Measurements from ENCODE around the gene ADAMTSL3. TPM values are rescaled to one million over a fixed set of nuclear protein-coding genes. Genes with fewer than 3 reads are reported as not detected.

The ADAMTSL3 gene
- total RNA-seq, 1 donor from 2014 or later, result 2.4 TPM

GRCh38 chr15:83854321-83854720 lies 200.4 kb downstream of the ADAMTSL3 start:
- peaks cover 3% of the 10 kb centered on the region for H3K4me1 ChIP-seq (ENCODE audit: insufficient read depth, low read length)
- FAIRE-seq (no peak), DNase-seq (ENCODE audit: low read depth) (no peak)
- H3K36me3 ChIP-seq (ENCODE audit: insufficient read depth, low read length), result no peaks in the 10 kb centered on the region
- no peaks in the 10 kb centered on the region for H3K9me3 Mint-ChIP-seq (ENCODE audit: unreplicated experiment)
- H3K4me3 ChIP-seq (ENCODE audit: insufficient read depth, low read depth, low read length), result no peak overlapping the region
- no peak overlapping the region for H3K9ac ChIP-seq (ENCODE audit: low read length)
- H3K36me3 Mint-ChIP-seq (ENCODE audit: low read depth, unreplicated experiment), result no peaks in the 10 kb centered on the region
- no peaks in the 10 kb centered on the region for H3K9me3 ChIP-seq (ENCODE audit: insufficient read depth, low read depth, low read length)
- H3K4me2 ChIP-seq (ENCODE audit: low read length), result no peak overlapping the region
- H4K20me1 ChIP-seq (ENCODE audit: insufficient read depth, low read length), result no peaks in the 10 kb centered on the region
- no peaks in the 10 kb centered on the region for H3K27me3 ChIP-seq (ENCODE audit: insufficient read depth, low read length)
- no peak overlapping the region for H3K27ac ChIP-seq (ENCODE audit: low read depth, low read length)
- H3K27me3 Mint-ChIP-seq (ENCODE audit: low read depth, unreplicated experiment), result no peaks in the 10 kb centered on the region
- H2AFZ ChIP-seq (ENCODE audit: low read depth, low read length), result no peak overlapping the region
- H3K4me3 Mint-ChIP-seq (ENCODE audit: unreplicated experiment), result no peak overlapping the region
- TF ChIP-seq EZH2 (IDR thresholded peaks at IDR 0.05; ENCODE audit: insufficient read depth, low read length) (no peak), CTCF (IDR thresholded peaks at IDR 0.05; ENCODE audit: insufficient read depth, low read depth, low read length) (no peak)
- H3K79me2 ChIP-seq (ENCODE audit: insufficient read depth, low read length), result no peaks in the 10 kb centered on the region
- H3K27ac Mint-ChIP-seq (ENCODE audit: unreplicated experiment), result no peak overlapping the region
- peaks cover 1% of the 10 kb centered on the region for H3K4me1 Mint-ChIP-seq (ENCODE audit: low read depth, unreplicated experiment)

DNA sequence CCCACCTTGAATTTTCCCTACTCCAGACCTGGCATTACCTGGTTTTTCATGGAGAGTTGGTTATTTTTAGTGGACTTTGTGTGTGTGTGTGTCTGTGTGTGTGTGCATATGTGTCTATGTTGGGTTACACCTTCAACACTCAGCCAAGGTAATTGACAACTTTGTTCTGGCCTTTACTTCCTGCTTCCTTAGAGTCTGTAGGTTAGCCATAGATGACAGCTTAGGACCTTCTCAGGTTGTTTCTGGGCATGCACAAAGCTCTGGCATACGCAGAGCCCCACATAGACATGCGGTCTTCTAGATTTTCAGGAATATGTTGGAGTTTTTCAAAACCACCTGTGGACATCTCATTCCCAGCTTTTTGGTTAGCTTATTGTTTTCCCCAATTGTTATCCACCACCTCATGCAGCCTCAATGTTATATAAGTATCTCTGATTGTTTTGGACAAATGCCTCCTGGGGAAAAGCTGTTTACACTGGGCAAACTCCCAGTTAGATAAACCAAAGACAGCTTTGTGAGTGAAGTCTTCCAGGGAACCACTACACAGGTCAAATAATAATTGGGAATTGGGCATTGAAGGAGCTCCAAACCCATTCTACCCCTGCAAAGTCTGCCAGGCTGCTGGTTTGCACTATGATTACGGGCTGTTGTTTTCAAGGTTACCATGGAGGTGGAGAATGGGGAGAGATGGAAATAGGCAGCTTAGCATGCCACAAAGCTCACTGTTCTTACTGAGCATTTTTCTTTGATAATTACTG lies 201.2 kb downstream of the ADAMTSL3 start:
- Histone ChIP-seq H3K27ac (ENCODE audit: low read depth, low read length) (no peak overlapping the region), H3K4me3 (ENCODE audit: insufficient read depth, low read depth, low read length) (no peak overlapping the region), H3K9ac (ENCODE audit: low read length) (no peak overlapping the region), H3K27me3 (ENCODE audit: insufficient read depth, low read length) (no peaks in the 10 kb centered on the region), H2AFZ (ENCODE audit: low read depth, low read length) (no peak overlapping the region), H4K20me1 (ENCODE audit: insufficient read depth, low read length) (no peaks in the 10 kb centered on the region), H3K79me2 (ENCODE audit: insufficient read depth, low read length) (no peaks in the 10 kb centered on the region), H3K9me3 (ENCODE audit: insufficient read depth, low read depth, low read length) (no peaks in the 10 kb centered on the region), H3K36me3 (ENCODE audit: insufficient read depth, low read length) (no peaks in the 10 kb centered on the region), H3K4me1 (ENCODE audit: insufficient read depth, low read length) (peaks cover 3% of the 10 kb centered on the region), H3K4me2 (ENCODE audit: low read length) (no peak overlapping the region)
- FAIRE-seq, result no peak
- DNase-seq (ENCODE audit: low read depth), result no peak
- Mint-ChIP-seq H3K9me3 (ENCODE audit: unreplicated experiment) (peaks cover 2% of the 10 kb centered on the region), H3K27me3 (ENCODE audit: low read depth, unreplicated experiment) (no peaks in the 10 kb centered on the region), H3K4me1 (ENCODE audit: low read depth, unreplicated experiment) (no peaks in the 10 kb centered on the region), H3K27ac (ENCODE audit: unreplicated experiment) (no peak overlapping the region), H3K36me3 (ENCODE audit: low read depth, unreplicated experiment) (no peaks in the 10 kb centered on the region), H3K4me3 (ENCODE audit: unreplicated experiment) (no peak overlapping the region)
- TF ChIP-seq EZH2 (IDR thresholded peaks at IDR 0.05; ENCODE audit: insufficient read depth, low read length) (no peak), CTCF (IDR thresholded peaks at IDR 0.05; ENCODE audit: insufficient read depth, low read depth, low read length) (no peak)

DNA sequence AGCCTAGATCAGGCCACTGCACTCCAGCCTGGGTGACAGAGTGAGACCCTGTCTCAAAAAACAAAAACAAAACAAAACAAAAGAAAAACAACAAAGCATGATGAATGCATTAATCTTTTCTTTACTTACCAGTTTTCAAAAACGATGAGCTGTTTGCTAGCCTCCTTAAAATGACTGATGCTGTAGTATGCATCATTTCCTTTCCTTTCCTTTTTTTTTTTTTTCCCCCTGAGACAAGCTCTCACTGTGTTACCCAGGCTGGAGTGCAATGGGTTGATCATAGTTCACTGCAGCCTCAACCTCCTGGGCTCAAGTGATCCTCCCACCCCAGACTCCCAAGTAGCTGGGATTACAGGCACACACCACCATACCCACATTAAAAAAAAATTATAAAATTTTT lies 202.0 kb downstream of the ADAMTSL3 start:
- FAIRE-seq, result no peak
- no peaks in the 10 kb centered on the region for H4K20me1 ChIP-seq (ENCODE audit: insufficient read depth, low read length)

More for the DNA sequence above, 202.0 kb downstream of the ADAMTSL3 start:
- no peak overlapping the region for H3K4me2 ChIP-seq (ENCODE audit: low read length)
- peaks cover 3% of the 10 kb centered on the region for H3K4me1 ChIP-seq (ENCODE audit: insufficient read depth, low read length)
- H3K4me3 Mint-ChIP-seq (ENCODE audit: unreplicated experiment), result no peak overlapping the region
- H3K36me3 Mint-ChIP-seq (ENCODE audit: low read depth, unreplicated experiment), result no peaks in the 10 kb centered on the region
- no peaks in the 10 kb centered on the region for H3K4me1 Mint-ChIP-seq (ENCODE audit: low read depth, unreplicated experiment)
- H3K27ac ChIP-seq (ENCODE audit: low read depth, low read length), result no peak overlapping the region
- H3K79me2 ChIP-seq (ENCODE audit: insufficient read depth, low read length), result no peaks in the 10 kb centered on the region
- no peak overlapping the region for H3K27ac Mint-ChIP-seq (ENCODE audit: unreplicated experiment)
- peaks cover 4% of the 10 kb centered on the region for H3K9me3 Mint-ChIP-seq (ENCODE audit: unreplicated experiment)
- no peak overlapping the region for H3K4me3 ChIP-seq (ENCODE audit: insufficient read depth, low read depth, low read length)
- DNase-seq (ENCODE audit: low read depth), result no peak
- no peak overlapping the region for H3K9ac ChIP-seq (ENCODE audit: low read length)
- no peaks in the 10 kb centered on the region for H3K27me3 Mint-ChIP-seq (ENCODE audit: low read depth, unreplicated experiment)
- no peak for TF ChIP-seq EZH2 (IDR thresholded peaks at IDR 0.05; ENCODE audit: insufficient read depth, low read length)
- TF ChIP-seq CTCF (IDR thresholded peaks at IDR 0.05; ENCODE audit: insufficient read depth, low read depth, low read length), result no peak
- H3K9me3 ChIP-seq (ENCODE audit: insufficient read depth, low read depth, low read length), result no peaks in the 10 kb centered on the region
- H3K27me3 ChIP-seq (ENCODE audit: insufficient read depth, low read length), result no peaks in the 10 kb centered on the region
- no peak overlapping the region for H2AFZ ChIP-seq (ENCODE audit: low read depth, low read length)
- H3K36me3 ChIP-seq (ENCODE audit: insufficient read depth, low read length), result no peaks in the 10 kb centered on the region

Measured in astrocyte (in vitro differentiated cells and primary cell).